HepG2 (cell line): Measurements from ENCODE around the gene IRAK3. TPM values are rescaled to one million over a fixed set of nuclear protein-coding genes. Genes with fewer than 3 reads are reported as not detected.

Experiments used
- ATF7-NPFF ChIP-seq: sonication (generic); formaldehyde crosslinking; IDR thresholded peaks from 2 replicates; pipeline ENCODE4 v1.8.1; 2023; ENCODE audit warnings: mild to moderate bottlenecking, low read depth, missing genetic modification reagents, moderate library complexity
- BORCS8-MEF2B ChIP-seq: sonication (generic); formaldehyde crosslinking; IDR thresholded peaks from 2 replicates; pipeline ENCODE4 v1.8.0; 2022; ENCODE audit warnings: mild to moderate bottlenecking, missing genetic modification reagents
- MAZ ChIP-seq, 2 experiments: sonication (generic) in 1 of 2; formaldehyde crosslinking in 1 of 2; IDR thresholded peaks; 2 replicates each; pipeline versions ENCODE4 v1.5.0 to v1.6.1; 2012 to 2020; ENCODE audit warnings: low read depth in 2 of 2, mild to moderate bottlenecking in 2 of 2, borderline replicate concordance in 1 of 2, improper control_type of control experiment in 1 of 2, low read length in 1 of 2, missing genetic modification reagents in 1 of 2, moderate library complexity in 1 of 2
- NR2C2 ChIP-seq: sonication (generic); formaldehyde crosslinking; IDR thresholded peaks from 2 replicates; pipeline ENCODE4 v1.4.0; 2020; ENCODE audit warnings: missing genetic modification reagents, mild to moderate bottlenecking, moderate library complexity, borderline replicate concordance
- ZNF446 ChIP-seq: sonication (generic); formaldehyde crosslinking; IDR thresholded peaks from 2 replicates; pipeline ENCODE4 v1.5.0; 2020; ENCODE audit warnings: mild to moderate bottlenecking, missing genetic modification reagents
- ZNF556 ChIP-seq: sonication (generic); formaldehyde crosslinking; IDR thresholded peaks from 2 replicates; pipeline ENCODE4 v1.4.0; 2020; ENCODE audit warnings: mild to moderate bottlenecking, missing genetic modification reagents, borderline replicate concordance
- ZNF563 ChIP-seq: sonication (generic); formaldehyde crosslinking; IDR thresholded peaks from 2 replicates; pipeline ENCODE4 v1.8.0; 2022; ENCODE audit warnings: mild to moderate bottlenecking, moderate library complexity, missing genetic modification reagents
- polyA plus RNA-seq, 8 experiments: library from polyadenylated mRNA; depleted of rRNA in 3 of 8; stranded (reverse) in 7 of 8; unstranded in 1 of 8; fragments of >200 nt; fragmentation: Illumina TruSeq in 4 of 8; extraction: Trizol in 4 of 8; gene quantifications; 2 replicates each; pipeline versions ENCODE4 v1.2.1 to v1.2.3, GENCODE V29; 2011 to 2016; ENCODE audit warnings: low read depth in 4 of 8, missing spikeins in 1 of 8, mixed read lengths in 1 of 8; ENCODE audit not compliant: insufficient read depth in 1 of 8
- total RNA-seq, 5 experiments: library from RNA; depleted of rRNA; stranded (reverse); fragments of >200 nt; fragmentation: Illumina TruSeq; extraction: Trizol; gene quantifications; 2 replicates each; pipeline ENCODE4 v1.2.3, GENCODE V29; 2016; ENCODE audit warnings: low read depth in 1 of 5
- TF ChIP-seq, protein P1 (sequence below), 2 experiments: sonication (generic) in 1 of 2; formaldehyde crosslinking in 1 of 2; IDR thresholded peaks; 2 replicates each; pipeline versions ENCODE4 v1.4.0 to v1.6.1; 2018 to 2020; ENCODE audit warnings: missing genetic modification reagents in 2 of 2, borderline replicate concordance in 1 of 2, low read depth in 1 of 2, mild to moderate bottlenecking in 1 of 2, missing biosample characterization in 1 of 2
- TF ChIP-seq, protein P2 (sequence below): sonication (generic); formaldehyde crosslinking; IDR thresholded peaks from 2 replicates; pipeline ENCODE4 v1.5.0; 2020; ENCODE audit warnings: missing genetic modification reagents
- TF ChIP-seq, protein P3 (sequence below): sonication (generic); formaldehyde crosslinking; IDR thresholded peaks from 2 replicates; pipeline ENCODE4 v1.5.0; 2020; ENCODE audit warnings: mild to moderate bottlenecking, missing genetic modification reagents, borderline replicate concordance
- TF ChIP-seq, protein P4 (sequence below): sonication (generic); formaldehyde crosslinking; IDR thresholded peaks from 2 replicates; pipeline ENCODE4 v1.4.0; 2020; ENCODE audit warnings: missing genetic modification reagents
- TF ChIP-seq, protein P5 (sequence below): sonication (generic); formaldehyde crosslinking; IDR thresholded peaks from 2 replicates; pipeline ENCODE4 v1.5.0; 2020; ENCODE audit warnings: mild to moderate bottlenecking, missing genetic modification reagents, moderate library complexity
- TF ChIP-seq, protein P6 (sequence below): sonication (generic); formaldehyde crosslinking; IDR thresholded peaks from 2 replicates; pipeline ENCODE4 v1.4.0; 2020; ENCODE audit warnings: mild to moderate bottlenecking, missing genetic modification reagents

The IRAK3 gene
- total and polyA plus RNA-seq, 2 of the 13 experiments (the other 11 are each of a cell fraction or from before 2014, with no cell fraction given), result 0.01 TPM; not detected in 1

DNA sequence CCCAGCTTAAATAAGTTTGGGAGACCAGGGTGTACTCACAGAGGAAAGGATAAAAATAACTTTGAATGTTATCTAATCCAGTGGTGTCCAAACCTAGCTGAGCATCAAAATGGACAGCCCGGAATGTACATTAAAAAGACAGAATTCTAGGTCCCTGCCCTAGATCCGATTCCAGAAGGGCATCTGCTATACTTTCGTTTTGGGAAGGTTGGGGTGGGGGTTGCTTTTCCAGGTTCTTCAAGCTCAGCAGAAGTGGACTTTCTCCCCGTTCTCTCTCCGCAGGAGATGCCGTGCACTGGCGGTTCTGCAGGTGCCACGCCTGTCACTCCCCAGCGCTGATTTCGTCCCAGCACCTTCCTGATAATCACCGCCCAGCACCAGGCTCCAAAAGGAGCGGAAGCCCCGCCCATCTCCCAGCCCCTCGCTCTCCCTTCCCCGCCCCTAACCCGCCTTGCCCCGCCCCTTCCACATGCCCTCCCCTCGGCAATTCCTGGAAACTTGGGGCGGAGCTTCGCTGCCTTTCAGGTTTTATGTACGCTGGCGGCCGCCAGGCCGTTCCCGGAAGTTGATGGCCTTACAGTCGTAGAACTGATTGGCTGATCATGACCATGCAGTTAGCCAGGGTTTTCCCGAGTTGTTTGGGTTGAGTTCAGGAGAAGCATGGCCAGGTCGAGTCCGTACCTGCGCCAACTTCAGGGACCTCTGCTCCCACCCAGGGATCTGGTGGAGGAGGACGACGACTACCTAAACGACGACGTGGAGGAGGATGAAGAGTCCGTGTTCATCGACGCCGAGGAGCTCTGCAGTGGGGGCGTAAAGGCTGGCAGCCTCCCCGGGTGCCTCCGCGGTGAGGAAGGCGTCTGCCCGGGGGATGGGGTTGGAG lies 113.2 kb downstream of the IRAK3 start, which contains the start of gene HELB (continued):
- TF ChIP-seq, protein P1, sequence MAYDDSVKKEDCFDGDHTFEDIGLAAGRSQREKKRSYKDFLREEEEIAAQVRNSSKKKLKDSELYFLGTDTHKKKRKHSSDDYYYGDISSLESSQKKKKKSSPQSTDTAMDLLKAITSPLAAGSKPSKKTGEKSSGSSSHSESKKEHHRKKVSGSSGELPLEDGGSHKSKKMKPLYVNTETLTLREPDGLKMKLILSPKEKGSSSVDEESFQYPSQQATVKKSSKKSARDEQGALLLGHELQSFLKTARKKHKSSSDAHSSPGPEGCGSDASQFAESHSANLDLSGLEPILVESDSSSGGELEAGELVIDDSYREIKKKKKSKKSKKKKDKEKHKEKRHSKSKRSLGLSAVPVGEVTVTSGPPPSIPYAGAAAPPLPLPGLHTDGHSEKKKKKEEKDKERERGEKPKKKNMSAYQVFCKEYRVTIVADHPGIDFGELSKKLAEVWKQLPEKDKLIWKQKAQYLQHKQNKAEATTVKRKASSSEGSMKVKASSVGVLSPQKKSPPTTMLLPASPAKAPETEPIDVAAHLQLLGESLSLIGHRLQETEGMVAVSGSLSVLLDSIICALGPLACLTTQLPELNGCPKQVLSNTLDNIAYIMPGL (CRISPR knock-in tag; IDR thresholded peaks at IDR 0.05; ENCODE audit: borderline replicate concordance in 1 of 2, low read depth in 1 of 2), result peak; percentile 63; a peak in 3 of 4 replicates
- TF ChIP-seq, protein P2, sequence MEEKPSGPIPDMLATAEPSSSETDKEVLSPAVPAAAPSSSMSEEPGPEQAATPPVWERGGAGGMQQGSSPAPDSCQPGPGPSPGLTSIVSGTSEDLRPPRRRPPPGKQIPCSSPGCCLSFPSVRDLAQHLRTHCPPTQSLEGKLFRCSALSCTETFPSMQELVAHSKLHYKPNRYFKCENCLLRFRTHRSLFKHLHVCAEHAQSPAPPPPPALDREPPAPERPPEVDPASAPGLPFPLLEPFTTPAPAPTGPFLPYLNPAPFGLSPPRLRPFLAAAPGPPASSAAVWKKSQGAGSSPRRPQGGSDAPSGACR (CRISPR knock-in tag), result peak; percentile 77
- TF ChIP-seq, protein P3, sequence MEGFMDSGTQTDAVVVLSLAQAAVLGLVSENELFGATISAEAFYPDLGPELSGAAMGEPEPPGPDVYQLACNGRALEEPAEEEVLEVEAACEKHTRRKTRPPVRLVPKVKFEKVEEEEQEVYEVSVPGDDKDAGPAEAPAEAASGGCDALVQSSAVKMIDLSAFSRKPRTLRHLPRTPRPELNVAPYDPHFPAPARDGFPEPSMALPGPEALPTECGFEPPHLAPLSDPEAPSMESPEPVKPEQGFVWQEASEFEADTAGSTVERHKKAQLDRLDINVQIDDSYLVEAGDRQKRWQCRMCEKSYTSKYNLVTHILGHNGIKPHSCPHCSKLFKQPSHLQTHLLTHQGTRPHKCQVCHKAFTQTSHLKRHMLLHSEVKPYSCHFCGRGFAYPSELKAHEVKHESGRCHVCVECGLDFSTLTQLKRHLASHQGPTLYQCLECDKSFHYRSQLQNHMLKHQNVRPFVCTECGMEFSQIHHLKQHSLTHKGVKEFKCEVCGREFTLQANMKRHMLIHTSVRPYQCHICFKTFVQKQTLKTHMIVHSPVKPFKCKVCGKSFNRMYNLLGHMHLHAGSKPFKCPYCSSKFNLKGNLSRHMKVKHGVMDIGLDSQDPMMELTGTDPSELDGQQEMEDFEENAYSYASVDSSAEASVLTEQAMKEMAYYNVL, result peak; percentile 31; the same call in 1 of the 2 replicates
- peak; percentile 45; the same call in 1 of the 2 replicates for TF ChIP-seq BORCS8-MEF2B
- peak; percentile 57; the same call in 1 of the 2 replicates for TF ChIP-seq ZNF563 (CRISPR knock-in tag)
- TF ChIP-seq, protein P4, sequence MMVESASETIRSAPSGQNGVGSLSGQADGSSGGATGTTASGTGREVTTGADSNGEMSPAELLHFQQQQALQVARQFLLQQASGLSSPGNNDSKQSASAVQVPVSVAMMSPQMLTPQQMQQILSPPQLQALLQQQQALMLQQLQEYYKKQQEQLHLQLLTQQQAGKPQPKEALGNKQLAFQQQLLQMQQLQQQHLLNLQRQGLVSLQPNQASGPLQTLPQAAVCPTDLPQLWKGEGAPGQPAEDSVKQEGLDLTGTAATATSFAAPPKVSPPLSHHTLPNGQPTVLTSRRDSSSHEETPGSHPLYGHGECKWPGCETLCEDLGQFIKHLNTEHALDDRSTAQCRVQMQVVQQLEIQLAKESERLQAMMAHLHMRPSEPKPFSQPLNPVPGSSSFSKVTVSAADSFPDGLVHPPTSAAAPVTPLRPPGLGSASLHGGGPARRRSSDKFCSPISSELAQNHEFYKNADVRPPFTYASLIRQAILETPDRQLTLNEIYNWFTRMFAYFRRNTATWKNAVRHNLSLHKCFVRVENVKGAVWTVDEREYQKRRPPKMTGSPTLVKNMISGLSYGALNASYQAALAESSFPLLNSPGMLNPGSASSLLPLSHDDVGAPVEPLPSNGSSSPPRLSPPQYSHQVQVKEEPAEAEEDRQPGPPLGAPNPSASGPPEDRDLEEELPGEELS, result peak; percentile 16; the same call in 1 of the 2 replicates
- TF ChIP-seq ZNF556 (CRISPR knock-in tag), result peak; percentile 65; the same call in 1 of the 2 replicates
- TF ChIP-seq ZNF446, result no peak
- peak; percentile 58; the same call in 1 of the 2 replicates for TF ChIP-seq MAZ (IDR thresholded peaks at IDR 0.05; ENCODE audit: borderline replicate concordance, low read depth, low read length)
- peak; percentile 60; the same call in 1 of the 2 replicates for TF ChIP-seq MAZ (CRISPR knock-in tag; IDR thresholded peaks at IDR 0.05; ENCODE audit: low read depth)
- TF ChIP-seq, protein P5, sequence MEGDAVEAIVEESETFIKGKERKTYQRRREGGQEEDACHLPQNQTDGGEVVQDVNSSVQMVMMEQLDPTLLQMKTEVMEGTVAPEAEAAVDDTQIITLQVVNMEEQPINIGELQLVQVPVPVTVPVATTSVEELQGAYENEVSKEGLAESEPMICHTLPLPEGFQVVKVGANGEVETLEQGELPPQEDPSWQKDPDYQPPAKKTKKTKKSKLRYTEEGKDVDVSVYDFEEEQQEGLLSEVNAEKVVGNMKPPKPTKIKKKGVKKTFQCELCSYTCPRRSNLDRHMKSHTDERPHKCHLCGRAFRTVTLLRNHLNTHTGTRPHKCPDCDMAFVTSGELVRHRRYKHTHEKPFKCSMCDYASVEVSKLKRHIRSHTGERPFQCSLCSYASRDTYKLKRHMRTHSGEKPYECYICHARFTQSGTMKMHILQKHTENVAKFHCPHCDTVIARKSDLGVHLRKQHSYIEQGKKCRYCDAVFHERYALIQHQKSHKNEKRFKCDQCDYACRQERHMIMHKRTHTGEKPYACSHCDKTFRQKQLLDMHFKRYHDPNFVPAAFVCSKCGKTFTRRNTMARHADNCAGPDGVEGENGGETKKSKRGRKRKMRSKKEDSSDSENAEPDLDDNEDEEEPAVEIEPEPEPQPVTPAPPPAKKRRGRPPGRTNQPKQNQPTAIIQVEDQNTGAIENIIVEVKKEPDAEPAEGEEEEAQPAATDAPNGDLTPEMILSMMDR (CRISPR knock-in tag), result peak; percentile 17; the same call in 1 of the 2 replicates
- 0 out of 2 replicates have a peak, but pooled peaks have one; percentile 32 for TF ChIP-seq NR2C2 (CRISPR knock-in tag)
- TF ChIP-seq, protein P6, sequence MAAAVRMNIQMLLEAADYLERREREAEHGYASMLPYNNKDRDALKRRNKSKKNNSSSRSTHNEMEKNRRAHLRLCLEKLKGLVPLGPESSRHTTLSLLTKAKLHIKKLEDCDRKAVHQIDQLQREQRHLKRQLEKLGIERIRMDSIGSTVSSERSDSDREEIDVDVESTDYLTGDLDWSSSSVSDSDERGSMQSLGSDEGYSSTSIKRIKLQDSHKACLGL, result peak; percentile 56; the same call in 1 of the 2 replicates
- peak; percentile 62; the same call in 1 of the 2 replicates for TF ChIP-seq ATF7-NPFF (CRISPR knock-in tag)
